Activated T-helper 9 cell treated with anti-CD3 and anti-CD28 coated beads, Interleukin-2, amount 50 U/mL, for 16 hours (primary cell): ENCODE measurements around the gene ABHD17A.
A peak's percentile ranks its signal among the peaks of the same experiment; 100 is the strongest.
"Not testable (repeated sequence)": the region's sequence is repeated elsewhere in the genome, so short reads cannot be mapped to it uniquely, and the experiment has no call there.

Source experiments
- DNase-seq: peaks from one replicate; pipeline ENCODE4 v3.0.0-alpha.2; 2020; ENCODE audit warnings: low read depth

The ABHD17A gene

DNA sequence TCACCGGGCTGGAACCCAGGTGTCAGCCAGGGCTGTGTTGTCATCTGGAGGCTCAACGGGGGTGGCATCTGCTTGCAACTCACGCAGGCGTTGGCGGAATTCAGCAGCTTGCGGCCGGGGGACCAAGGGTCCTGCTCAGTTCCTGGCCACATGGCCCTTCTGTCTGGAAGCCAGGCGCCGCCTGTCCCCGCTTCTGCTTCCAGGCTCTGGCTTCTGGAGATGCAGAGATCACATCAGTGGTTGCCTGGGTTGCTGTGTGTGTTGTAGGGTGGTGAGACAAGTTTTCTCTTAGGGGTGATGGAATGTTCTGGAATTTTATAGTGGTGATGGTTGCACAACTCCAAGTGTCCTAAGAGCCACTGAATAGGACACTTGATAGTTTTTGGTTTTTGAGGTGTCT lies 24.9 kb upstream of the ABHD17A start:
- DNase-seq: no peak

DNA sequence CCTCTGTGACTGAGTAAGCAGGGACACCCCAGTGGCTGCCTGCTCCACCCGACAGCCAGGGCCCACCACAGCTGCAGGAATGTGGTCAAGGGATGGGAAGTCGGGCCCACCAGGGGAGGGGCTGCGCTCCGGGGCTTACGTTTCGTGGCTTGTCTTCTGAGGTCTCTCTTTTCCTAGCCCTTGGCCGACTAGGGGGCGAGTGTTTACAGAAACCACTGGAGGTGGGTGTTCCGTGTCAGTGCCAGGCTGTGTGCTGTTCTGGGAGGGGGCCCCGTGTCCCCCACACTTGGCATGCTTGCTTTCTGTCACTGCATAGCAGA lies 24.4 kb upstream of the ABHD17A start:
- DNase-seq: no peak

DNA sequence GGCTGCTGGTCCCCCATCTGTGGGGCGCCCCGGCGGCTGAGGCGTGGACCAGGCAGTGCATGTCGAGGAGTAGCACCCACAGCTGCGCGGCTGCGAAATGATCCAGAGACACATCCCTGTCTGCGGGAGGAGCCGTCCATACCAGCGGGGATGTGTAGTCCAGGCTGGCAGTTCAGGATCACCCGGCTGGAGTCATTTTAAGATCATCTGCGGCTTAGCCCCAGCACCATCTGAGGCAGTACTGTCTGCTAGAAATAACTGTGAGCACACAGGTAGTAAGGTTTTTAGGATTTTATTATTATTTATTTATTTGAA lies 23.0 kb upstream of the ABHD17A start:
- DNase-seq: no peak

DNA sequence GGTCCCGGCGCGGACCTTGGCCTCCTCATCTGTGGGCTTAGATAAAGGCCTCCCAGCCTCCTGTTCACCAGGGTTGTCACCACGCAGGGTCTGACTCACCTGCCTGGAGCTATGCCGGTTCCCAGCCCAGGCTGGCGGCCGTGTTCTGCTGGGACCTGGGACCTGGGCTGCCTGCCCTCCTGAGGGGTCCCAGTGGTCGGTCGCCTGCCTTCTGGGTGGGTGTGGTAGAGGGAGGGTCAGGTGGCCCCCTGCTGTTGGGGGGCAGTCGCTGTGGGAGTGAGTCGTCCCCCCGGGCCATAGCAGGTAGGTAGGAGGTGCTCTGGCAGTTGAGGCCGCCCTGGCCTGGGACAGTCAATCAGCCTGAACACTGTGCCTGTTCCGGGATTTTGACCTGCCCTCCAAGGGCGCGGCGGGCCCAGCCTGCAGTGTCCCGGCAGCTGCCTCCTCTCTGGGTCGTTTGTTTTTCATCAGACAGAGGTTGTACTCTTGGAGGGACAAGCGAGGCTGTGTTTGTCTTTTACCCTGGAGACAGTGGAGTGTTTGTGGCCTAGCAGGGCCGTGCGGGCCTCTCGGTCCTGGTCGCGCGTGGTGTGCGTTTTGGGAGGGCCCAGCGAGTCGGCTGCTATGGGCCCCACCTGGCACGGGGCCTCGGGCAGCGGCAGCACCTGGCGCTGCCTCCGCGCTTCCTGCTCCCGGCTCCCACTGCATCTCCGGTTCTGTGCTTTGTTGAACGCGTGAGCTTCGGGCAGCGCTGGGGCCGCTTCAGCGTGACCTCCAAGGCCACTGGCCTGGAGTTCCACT lies 22.5 kb upstream of the ABHD17A start:
- DNase-seq: no peak

DNA sequence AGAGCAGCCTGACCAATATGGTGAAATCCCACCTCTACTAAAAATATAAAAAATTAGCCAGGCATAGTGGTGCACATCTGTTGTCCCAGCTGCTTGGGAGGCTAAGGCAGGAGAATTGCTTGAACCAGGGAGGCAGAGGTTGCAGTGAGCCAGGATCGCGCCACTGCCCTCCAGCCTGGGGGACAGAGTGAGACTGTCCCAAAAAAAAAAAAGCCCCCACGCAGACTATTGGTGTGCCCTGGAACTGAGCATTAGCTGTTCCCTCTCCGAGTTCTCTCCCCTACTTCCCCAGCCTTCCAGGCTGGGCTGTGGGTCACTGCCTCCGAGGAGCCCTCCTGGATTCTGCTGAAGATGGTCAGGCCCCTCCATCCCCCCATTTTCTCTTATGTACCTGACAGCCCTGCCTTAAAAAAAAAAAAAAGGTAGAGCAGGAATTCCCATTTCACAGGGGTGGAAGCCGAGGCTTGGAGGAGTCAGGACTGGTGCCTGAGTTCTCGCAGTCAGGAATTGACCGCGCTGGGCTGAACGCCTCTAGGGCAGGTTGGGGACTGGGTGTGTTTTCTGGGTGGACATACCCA lies 21.8 kb upstream of the ABHD17A start:
- DNase-seq: no peak

DNA sequence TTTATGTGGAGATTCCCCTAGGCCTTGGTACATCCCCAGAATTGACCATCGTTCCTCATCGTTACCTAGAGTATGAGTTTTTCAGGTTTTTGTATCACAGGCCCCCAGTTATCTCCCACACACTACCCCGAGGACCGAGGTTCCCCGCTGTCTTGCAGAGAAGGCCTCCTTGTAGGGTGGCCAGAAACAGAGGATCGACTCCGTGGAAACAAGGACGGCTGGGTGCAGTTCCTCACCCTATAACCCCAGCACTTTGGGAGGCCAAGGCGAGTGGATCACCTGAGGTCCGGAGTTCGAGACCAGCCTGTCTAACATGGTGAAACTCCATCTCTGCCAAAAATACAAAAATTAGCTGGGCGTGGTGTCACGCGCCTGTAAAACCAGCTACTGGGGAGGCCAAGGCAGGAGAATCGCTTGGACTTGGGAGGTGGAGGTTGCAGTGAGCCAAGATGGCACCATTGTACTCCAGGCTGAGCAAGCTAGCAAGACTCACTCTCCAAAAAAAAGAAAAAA lies 20.6 kb upstream of the ABHD17A start:
- DNase-seq: no peak

DNA sequence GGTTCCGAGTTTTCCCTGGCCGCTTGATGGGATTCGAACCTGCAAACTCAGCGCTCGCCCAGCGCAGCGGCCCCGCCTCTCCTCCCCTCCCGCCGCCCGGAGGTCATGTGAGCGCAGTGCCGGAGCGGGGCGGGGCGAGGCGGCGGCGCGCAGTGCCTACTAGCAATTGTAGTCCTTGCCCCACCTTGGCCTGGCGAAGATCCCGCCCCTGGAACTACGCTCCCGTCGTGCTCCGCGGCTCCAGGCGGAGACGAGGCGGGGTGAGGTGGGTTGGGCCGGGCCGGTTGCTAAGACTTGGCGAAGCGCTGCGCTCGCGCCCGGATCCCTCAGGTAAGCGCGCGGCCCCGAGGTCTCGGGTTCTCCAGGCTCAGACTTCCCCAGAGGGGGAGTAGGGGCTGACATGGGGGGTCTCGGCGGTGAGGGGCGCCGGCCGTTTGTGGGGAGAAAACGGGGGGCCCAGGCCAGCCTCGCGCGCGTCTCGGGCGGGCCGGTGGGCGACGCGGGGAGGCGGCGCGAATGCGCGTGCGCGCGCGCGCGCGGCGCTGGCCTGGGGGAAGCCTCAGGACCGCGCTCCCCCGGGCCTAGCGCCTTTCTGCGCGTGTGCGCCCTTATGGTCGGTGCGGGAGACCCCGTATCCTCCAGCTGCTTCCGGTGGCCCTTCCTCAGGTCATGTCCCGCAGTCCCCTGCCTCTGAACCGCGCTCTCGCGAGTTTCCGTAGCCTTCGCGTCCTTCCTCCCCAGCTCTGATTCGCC lies 20.0 kb upstream of the ABHD17A start, which contains the start of the genes ADAT3 and SCAMP4:
Gene ADAT3 (plus strand): TSS at position 290 of the 753 bp plus-strand sequence. CDS start 6,649 bp downstream, outside the sequence.
Gene SCAMP4 (plus strand): TSS at position 290 of the 753 bp plus-strand sequence. CDS start 9,621 bp downstream, outside the sequence.
- peak; percentile 99 for DNase-seq

DNA sequence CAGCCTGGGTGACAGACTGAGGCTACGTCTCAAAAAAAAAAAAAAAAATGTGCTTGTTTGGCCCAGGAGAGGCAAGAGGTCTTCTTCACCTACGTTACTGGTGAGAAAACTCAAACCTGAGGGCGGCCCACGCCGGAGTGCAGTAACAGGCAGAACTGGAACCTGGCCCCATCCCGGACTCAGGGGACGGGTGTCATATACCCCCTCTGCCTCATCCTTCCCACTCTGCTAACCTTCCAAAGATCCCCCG lies 19.5 kb upstream of the ABHD17A start:
- DNase-seq: no peak

DNA sequence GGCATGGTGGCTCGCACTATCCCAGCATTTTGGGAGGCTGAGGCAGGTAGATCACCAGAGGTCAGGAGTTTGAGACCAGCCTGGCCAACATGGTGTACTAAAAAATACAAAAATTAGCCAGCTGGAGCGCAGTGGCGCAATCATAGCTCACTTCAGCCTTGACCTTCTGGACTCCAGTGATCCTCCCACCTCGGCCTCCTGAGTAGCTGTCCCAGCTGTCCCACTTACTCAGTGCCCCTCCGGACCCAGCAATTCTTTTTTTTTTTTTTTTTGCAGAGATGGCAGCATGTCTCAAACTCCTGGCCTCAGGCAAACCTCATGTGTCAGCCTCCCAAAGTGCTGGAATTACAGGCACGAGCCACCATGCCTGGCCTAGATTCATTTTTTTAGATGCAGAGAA lies 17.6 kb upstream of the ABHD17A start:
- DNase-seq: no peak

DNA sequence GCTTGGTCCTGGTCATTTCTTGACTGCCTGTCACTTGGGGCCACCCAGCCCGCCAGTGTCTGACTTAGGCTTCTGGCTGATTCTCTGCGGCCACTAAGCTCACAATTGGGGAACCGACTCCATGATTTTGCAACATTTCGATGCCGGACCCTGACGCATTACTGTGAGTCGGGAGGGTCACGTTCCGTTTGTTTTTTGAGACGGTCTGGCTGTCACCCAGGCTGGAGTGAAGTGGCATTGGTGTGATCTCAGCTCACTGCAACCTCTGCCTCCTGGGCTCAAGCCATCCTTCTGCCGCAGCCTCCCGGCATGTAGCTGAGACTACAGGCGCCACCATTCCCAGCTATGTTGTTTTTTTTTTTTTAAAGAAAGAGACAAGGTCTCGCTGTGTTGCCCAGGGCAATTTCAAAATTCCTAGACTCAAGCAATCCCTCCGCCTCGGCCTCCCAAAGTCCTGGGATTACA lies 16.7 kb upstream of the ABHD17A start:
- no peak for DNase-seq

DNA sequence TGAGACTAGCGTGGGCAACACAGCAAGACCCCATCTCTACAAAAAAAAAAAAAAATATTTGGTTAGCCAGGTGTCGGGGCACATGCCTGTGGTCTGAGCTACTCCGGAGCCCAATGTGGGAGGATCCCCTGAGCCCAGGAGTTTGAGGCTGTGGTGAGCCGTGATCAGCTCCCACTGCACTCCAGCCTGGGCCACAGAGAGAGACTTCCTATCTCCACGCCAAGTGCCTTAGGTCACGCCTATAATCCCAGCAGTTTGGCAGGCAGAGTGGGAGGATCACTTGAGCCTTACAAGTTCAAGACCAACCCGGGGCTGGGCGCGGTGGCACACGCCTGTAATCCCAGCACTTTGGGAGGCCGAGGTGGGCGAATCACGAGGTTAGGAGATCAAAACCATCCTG lies 11.2 kb upstream of the ABHD17A start:
- DNase-seq: no peak

DNA sequence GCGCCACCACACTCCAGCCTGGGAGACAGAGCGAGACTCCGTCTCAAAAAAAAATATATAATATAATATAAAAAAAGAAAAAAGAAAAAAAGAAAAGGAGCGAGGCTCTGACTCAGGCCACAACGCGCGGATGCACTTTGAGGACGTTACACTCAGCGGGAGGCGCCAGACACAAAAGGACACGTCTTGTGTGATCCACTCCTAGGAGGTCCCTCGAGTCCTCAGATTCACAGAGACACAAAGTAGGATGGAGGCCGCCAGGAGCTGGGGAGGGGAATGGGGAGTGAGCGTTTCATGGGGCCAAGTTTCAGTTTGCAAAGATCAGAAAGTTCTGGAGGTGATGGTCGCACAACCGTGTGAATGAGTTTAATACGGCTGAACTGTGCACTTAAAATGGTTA lies 8.5 kb upstream of the ABHD17A start:
- DNase-seq: no peak

DNA sequence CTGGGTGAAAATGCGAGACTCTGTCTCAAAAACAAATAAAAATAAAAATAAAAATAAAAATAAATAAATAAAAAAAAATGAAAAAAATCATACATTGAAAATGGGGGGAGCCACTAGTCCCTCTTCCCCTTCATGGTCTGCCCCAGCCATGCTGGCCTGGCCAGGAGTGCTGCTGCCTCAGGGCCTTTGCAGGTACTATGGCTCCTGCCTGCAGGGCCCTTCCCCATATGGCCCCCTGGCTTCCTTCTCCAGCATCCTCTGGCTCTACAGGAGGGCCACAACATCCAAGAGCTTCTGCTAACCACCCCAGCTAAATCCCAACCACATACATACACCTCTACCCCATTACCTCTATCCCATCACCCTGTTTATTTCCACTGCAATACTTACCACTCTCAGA lies 4.6 kb upstream of the ABHD17A start:
- no peak for DNase-seq

DNA sequence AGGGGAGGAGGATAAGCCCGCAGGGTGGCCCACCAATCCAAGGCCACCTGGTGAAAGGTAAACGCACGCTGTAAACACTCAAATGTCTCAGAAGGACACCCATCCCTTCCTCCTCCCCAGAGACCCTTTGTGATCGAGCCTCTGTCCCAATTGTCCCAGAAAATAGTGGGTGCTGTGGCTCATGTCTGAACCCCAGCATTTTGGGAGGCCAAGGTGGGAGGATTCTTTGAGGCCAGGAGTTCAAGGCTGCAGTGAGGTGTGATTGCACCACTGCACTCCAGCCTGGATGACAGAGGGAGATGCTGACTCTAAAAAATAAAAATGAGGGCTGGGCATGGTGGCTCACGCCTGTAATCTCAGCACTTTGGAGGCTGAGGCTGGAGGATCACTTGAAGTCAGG lies 3.1 kb upstream of the ABHD17A start:
- no peak for DNase-seq

DNA sequence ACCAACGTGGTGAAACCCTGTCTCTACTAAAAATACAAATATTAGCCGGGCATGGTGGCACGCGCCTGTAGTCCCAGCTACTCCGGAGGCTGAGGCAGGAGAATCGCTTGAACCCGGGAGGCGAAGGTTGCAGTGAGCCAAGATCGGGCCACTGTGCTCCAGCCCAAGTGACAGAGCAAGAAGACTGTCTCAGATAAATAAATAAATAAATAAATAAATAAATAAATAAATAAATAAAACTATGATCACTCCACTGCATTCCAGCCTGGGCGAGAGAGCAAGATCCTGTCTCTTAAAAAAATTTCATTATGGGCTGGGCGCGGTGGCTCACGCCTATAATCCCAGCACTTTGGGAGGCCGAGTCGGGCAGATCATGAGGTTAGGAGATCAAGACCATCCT lies 1.1 kb upstream of the ABHD17A start:
- DNase-seq: not testable (repeated sequence)

DNA sequence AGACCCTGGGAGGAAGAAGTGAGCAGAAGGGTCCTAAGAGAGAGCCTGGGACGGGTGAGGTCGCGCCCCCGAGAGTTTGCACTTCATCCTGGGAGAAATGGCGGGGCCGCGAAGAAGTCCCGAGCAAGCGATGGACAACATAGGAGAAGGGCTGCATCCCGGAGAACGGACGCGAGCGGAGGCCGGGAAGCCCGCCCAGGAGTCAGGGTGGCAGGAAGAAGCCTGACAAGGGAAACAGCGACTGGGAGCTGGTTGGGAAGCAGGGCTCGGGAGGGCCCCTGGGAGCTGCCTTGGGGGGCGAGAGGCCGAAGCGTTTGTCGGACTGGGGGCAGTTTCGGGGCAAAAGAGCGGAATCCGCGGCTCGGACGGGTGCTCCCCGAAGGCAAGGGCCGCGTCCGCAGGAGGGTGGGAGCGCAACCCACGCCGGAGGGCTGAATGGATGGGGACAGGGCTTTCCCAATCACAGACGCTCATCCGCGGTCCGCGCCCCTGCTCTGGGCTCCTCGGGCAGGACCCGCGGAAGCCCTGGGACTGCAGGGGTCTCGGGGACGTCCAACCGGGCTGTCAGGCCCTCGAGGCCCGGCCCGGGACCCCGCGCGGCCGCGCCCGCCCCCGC lies 469 bp downstream of the ABHD17A start:
- DNase-seq: no peak

DNA sequence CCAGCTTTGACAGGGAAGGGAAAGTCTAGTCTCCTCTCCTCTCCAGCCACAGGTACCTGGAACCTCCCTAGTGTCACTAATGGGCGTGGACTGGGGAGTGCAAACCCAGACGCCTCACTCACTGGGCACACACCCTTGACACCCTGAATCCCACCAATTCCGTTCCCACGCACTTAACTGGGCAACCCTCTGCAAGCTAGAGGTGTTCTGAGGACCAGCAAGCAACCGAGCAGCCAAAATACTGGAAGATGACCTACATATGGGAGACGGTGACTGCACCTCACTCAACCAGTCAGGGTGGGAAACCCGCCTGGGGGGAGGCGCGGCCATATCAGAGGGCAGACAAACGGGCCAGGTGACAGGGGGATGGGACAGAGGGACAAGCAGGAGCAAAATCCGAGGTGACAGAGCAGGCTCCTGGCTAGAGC lies 991 bp downstream of the ABHD17A start:
- DNase-seq: peak; percentile 65

DNA sequence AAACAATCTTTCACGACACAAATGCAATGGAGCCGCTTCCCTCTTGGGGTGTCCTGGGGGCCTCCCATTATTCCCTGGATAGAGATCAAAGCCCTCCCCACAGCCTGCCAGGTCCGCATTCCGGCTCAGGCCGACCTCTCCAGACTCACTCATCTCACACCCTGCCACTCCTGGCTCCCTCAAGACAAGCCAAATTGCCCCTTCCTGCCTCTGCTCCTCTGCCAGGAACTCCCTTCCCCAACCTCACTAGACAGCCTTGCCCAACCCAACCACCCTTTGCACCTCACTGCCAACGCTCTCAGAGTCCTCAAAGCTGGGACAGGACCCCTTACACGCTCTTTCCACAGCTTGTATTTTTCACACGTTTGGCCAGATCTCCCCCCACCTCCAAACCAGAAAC lies 1.5 kb downstream of the ABHD17A start:
- no peak for DNase-seq

DNA sequence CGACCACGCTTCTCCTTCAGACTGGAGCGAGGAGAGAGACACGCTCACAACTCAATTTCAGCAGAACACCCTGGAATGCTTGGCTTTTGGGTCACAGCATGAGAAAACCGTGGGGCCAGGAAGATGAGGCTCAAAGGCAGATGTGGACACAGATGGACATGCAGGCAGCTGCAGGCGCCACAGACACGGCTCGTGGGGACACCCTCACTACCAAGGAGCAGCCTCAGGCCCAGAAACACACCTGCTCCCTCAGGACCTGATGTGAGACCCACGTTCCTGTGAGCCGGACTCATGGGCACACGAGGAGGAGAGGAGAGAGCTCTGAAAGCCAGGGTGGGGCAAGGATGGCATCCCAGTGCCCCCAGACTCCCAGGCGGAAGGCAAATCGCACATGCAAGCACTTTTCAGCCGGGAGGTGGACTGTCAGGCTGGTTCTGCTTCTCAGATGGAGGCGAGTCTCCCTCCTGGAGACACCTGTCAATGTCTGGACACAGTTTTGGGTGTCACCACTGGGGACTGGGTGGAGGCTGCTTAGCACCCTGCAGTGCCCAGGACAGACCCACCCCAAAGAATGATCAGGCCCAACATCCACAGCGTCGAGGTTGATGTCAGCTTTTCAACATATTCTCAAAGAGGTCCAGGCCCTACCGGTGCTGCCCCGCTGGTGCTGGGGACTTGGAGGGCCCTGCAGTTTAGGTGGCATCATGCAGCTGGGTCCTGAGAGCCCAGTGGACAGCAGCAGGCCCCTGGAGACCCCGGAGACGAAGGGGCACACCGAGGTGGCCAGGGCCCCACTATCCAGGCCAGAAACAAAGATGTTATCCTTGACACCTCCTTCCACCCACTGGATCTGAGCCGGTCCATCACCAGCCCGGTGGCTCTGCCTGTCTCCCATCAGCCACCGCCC lies 2.3 kb downstream of the ABHD17A start:
- no peak for DNase-seq

DNA sequence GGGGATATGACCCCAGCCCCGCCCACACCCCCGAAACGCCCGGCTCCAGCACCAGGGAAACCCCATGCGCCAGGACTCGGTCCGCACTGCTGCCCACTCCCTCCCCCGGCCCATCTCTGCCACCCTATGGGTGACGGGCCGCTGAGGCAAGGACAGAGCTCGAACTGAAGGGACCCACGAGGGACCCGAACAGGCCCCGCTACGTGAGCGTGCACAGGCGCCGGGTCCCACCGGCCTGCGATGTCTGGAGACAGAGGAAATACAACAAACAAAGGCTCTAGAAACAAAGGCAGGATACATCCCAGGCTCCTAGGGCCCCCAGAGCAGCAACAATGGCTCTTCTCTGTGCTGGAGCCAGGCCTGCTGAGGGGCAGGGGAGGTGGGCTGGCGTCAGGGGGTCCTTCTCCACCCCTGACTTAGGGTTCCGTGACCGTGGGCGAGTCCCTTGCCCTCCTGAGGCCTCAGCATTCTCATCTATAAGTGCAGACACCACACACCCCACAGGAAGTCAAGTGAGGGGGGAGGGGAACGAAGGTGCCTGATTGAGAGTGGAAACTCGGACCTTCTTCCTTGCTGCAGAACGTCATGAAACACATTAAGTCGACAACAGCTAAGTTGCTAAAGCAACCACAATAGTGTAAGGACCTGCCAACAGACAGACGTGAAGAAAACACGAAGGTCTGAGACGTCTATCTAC lies 3.1 kb downstream of the ABHD17A start:
- peak; percentile 49 for DNase-seq
